Kasumi-1 (cell line): ENCODE results near the gene SRPRB.
A peak's percentile ranks its signal among the peaks of the same experiment; 100 is the strongest.

Source experiments
- DNase-seq, 2 experiments: peaks; one replicate each; lab custom pipeline; 2025; lab: John Stamatoyannopoulos, UW

Gene SRPRB

DNA sequence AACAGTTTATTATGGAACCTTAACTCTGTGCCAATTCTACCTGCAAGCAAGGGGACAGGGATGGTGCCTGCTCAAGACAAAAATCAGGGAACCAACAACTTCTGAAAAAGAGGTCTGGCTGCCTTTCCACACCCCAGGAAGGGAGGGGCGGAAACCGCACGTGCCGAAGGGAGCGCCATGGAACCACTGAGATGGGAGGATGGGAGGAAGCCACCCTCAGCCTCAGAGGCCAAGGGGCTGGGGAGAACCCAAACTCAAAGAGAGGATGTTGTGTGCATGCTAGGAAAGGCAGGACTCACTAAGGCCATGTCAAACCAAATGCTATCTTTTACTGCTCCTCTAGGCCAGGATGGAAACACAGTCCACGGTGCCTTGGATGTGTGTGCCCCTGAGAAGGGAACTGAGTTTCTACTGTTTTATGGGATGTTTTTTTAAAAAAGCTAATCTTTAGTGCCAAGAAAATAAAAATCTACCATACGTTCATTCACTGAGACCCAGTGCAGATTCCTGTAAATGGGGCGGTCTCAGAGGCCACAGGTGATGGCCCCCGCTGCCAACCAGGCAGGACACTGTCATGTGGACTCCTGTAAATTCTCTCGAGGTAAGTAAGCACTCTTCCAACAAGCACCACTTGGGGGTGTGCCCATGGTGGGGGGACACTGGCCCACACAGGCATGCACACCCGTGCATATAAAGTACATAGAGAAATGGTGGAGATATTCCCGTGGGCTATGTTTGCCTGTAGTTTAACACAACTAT is 20.5 kb downstream of the SRPRB start:
- no peak for DNase-seq

DNA sequence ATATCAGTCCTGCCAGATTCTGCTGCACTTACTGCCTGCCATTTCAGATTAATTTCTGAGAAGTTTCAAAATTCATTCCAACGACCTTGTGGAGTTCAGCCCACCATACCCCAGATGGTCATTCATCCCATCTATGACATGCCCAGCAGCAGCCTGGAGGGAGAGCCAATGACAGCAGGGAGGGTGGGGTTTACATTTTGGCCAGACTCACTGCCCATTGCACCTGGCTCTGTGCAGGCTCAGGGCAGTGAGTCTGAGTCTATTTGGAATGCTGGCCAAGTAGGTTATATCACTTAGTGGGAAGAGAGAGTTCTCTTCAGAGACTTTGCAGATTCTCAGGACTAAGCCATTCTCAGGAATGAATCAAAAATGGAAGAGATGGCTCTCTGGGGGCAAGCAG is 21.5 kb downstream of the SRPRB start:
- no peak for DNase-seq

DNA sequence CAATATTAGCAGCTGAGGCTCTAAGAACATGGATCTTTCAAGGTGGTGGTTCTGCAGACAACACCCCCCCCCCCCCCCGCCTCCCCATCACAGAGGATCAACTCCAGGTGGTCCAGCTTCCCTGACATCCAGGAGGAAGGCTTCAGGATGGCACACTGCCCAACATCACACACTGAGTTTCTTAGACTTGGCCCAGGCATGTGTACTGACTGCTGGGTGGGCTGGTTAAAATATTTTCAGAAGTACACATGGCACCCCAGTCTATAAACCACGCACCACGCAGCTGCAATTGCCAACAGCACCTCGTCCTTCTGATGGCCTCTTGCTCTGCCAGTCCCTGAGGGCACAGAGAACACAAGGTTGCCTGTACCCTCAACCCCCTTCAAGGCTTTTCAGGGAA is 22.1 kb downstream of the SRPRB start:
- DNase-seq, result no peak

DNA sequence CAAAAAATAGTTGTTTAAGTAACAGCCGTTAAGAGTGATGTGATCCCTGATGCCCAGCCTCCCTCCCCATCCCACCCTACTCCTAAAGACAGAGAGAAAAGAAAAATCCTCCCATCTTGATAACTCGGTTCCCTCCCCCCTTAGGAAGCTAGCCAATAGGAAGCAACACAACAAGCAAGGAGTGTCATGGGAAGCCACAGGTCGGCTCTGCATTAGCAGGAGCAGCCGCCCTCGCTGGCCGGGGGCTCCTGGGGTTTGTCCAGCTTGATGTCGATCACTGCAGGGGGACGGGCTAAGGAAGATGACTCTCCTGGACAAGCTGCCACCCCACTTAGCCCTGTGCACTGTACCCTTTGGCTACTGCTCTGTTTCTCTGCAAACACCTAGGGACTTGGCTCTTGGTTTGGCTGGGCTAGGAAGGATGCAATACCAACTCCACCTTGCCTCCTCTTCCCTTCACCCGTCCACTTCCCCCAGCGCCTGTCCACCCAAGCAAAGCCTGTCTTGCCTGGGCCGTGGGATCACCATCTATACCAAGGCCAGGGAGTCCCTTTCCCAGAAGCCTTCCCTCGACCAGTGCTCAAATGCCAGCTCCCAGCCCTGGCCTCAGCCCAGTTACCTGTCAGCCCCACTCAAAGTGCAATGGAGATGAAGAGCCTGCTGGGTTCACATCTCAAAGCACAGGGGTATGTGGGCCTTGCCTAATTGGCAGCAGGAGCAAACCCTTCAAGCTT is 23.1 kb downstream of the SRPRB start:
- DNase-seq, result no peak

DNA sequence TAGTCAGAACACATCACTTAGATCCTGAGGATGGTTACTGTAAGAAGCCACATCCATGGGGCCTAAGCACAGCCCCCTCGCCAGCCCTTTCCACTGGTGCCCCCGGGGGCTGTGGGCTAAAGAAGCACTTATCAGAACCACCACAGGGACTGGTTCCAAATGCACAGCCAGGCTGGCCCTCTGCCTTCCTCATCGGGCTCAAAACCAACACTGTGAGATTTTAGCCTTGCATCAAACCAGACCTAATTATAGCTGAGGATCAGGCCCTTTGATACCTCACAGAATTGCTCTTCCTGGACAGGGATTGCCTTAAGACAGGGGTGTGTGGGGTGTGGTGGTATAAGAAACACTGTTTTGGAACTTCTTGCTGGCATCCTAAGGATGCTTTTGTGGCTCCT is 23.7 kb downstream of the SRPRB start:
- DNase-seq, result no peak

DNA sequence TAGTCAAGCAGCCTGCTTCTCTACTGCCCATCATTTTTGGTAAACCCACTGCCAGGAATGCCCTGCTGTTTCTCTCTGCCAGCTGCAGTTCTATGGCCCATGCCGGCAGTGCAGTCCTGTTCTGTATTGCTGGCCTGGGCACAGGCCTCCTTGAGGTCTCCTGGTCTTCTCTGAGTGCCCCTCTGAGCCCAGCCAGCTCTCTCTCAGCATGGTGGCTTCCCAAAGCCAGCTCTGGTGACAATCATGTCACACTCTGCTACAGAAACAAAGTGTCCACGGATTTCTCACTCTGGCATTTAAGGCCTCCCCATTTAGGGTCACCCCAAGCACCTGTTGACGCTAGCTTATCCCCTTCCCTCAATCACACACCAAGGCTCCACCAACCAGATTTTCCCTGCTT is 24.5 kb downstream of the SRPRB start:
- DNase-seq, result no peak

DNA sequence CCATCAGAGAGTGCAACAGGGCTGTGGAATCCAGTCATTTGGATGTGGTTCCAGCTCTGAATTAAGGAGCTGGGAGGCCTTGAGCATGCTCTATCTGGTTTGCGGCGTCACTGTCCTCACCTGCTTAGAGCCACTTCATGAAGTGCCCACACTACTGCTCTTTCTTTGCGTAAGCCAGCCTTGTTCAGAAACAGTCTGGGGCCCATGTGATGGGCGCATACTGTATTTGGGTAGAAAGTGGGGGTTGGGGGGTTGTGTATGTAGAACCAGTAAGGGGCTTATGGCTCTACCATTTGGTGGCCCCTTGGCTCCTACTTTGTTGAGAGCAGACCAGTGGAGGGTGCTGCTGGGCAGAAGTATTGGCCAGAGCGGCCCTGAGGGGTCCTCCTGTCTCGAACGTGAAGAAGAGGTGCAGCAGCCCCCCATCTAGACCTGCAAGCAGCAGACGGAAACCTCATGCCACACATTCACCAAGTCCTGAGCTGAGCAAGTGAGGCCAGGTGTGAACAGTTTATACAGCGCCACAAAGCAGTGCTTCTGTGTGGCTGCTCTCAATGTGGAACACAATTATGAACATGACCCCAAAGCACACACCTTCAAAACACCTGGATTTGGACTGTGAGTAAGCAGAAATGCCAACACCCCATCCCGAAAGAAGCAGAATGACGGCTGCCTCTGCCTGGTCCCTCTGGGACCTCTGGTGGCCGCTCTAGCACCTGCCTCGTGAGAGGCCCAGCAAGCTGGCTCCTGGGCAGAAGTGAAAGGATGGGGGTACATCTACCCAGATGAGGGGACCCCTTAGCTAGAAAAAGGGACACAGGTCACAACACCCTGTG is 26.6 kb downstream of the SRPRB start:
- DNase-seq, result no peak

DNA sequence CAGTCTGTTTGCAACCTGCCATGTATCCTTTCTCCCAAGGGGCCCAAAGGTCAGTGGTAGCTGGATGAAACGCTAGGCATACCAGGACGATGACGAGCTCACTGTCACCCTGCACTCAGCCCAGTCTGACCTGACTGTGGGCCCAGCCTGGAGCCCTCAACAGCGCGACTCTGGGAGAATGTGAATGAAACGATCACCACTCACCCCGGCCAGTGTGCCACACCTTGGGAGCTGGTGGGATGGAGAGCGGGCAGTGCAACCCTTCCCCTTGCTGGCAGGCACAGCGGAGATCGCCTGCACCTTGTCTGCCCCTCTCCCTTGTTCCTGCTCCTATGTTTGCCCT is 27.2 kb downstream of the SRPRB start:
- no peak for DNase-seq

DNA sequence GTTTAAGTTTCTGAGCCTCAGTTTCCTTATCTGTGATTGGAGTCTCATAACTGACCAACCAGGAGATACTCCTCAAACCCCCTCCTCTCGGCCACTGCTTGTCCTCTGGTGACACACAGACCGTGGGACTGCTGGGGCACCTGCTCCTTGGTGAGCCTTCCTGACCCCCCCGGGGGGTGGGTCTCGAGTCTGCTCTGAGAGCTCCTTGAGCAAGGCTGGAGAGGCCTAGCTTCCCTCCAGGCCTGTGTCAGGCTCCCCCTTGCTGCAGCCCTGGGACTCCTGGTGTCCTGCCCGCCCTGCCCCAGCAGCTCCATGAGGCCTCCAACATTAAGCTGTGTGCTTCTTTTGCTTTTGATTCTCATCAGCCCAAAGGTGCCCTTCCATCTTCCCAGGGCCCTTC is 27.7 kb downstream of the SRPRB start:
- no peak for DNase-seq

DNA sequence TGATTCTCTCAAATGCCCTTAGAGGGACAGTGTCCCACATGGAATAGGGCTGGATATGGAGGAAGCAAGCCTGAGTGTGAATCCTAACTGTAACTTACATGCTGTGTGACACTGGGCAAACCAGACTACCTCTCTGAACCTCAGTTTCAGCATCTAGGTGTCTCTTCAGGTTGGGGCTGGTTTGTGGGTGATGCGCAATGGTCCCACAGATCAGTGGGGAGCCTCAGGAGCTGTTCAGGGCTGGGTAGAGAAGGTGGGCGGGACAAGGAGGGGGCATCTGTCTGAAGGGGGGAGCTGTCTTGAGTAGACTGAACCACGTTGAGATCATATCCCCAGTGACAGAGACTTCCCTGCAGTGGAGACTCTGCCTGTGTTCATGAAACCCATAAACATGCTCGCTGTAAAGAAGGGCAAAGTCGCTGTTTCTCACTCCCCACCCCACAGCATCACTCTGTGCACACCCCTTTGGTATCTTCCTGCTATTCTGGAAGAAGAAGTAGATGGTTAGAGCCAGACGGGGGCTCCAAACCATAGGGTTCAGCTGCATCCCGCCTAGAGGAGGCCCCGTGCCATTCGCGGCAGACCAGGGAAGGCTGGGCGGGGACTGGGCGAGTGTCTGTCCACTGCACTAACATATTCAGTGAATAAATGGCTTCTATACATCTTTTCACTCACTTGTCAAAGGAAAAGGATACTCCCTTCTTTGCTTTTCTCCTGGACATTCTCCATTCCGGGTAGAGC is 28.4 kb downstream of the SRPRB start:
- peak in 1 of 2 experiments; percentile 11 for DNase-seq

DNA sequence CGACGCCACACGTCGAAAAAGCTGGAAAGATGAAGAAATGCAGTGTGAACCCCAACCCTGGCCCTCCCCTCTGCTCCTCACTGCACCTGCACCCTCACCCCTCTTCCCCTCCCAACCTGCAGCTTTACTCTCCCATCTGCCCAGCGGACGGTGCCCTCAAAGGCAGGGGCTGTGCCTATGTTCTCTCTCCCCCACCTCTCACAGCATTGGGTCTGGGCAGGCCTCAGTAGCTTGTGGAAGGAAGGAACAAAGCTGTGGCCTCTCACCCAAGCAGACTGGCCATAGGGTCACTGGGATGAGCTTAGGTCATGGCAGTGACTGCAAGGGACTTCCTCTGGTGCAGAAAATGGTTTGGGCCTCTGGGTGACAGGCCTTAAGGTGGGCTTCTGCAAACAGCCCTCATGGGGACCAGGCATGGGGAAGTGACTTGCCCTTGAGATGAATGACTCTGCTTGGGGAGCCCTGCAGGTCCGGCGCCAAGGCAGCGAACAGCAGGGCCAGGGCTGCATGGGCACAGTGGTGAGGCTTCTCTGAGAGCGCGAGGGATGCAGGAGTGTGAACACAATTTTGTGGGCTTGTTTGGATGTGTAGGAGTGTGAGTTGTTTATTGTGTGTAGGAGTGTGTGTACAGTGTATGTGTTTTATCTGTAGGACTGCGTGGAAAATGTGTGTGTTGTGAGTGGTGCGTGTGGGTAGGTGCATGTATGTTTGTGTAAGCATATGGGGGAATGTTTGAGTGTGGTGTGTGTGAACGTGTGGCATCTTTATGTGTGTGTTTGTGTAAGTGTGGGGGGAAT is 29.2 kb downstream of the SRPRB start:
- no peak for DNase-seq

DNA sequence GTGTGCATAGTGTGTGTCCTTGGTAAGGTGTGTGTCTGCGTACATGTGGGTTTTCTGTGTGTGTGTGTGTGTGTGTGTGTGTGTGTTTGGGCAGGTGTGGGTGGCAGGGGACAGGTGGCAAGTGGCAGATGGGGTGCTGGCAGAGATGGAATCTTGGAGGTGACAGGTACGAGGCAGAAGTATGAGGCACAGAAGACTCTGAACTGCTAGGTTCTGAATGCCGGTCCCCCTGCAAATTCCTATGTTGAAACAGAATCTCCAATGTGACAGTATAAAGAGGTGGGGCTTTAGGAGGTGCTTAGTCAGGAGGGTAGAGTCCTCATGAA is 29.8 kb downstream of the SRPRB start:
- DNase-seq, result no peak

DNA sequence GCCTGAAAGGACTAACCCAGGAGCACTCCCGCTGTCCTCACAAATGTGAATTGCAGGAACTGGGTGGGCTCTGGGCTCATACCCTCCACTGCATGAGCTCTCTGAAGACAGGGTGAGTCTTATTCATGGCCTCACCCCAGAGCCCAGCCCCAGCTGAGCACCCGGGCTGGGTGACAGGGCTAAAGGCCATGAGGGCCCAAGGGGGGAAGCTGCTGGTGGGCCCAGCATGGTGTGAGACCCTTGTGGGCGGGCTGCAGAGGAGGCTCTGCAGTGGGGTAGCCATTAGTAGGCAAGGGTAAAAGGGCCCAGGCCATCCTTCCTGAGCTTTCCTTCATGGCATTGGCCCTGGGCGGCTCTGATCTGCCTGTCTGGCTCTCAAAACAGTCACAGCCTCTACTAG is 30.3 kb downstream of the SRPRB start:
- no peak for DNase-seq

DNA sequence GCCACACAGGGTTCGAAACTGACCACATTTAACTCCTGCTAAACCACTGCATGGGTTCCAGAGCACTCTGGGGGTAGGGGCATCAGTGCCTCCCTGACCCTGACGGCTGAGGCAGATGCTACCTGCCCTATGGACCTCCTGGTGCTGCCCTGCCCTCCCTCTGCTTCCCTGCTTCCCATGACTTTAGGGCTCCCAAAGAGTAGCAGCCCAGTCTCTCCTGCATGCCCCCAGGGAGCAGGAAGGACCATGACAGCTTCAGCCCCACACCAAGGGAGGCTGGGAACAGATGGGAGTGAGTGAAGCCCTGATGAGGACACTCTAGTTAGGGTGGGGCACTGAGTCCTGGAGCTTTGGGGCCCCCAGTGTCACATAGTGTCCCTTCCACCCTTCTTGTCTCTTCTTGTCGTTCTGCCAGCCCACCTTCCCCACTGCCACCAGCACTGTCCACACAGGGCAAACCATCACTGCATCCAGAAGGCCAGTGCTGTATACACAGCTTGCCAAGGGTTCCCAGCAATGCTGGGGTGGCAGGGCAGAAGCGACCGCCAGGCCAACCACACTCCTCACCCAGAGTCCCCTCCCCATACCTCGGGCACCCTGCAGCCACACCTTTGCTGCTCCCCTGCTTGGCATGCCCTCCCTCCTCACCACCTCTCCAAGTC is 31.0 kb downstream of the SRPRB start:
- no peak for DNase-seq

DNA sequence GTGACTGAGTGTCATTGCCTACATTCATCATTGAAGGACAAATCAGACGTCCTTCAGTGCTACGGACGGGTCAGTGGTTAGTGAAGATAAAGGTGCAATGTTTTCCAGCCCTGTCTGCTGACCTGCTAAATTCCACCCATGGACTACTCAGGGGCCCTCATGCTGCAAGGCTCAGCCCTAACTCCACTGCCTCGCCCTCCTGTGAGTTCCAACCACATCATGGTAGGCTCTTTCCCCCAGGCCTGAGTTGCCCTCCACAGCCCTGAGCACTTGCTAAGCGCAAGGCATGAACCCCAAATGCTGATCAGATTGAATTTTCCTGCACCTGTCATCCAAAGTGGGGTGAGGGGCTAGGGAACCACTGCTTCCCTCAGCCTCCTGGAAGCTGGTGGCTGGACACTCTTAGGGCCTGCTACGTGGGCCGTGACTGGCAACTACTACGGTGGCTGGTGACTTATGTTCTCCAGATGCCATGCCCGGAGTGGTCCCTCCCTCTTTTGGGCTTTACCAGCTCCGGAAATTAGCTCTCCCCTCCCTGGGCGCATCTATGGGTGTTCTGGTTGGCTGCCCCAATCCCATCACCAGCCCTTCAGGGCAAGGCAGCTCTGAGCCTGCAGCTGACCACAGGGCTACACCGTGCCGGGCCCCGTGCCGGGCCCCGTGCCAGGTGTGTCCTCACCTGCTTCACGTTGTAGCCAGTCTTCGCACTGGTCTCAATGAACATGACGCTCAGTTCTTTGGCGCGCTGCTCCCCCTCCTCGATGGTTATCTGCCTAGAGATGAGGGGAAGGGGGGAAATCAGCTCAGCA is 32.1 kb downstream of the SRPRB start:
- no peak for DNase-seq

DNA sequence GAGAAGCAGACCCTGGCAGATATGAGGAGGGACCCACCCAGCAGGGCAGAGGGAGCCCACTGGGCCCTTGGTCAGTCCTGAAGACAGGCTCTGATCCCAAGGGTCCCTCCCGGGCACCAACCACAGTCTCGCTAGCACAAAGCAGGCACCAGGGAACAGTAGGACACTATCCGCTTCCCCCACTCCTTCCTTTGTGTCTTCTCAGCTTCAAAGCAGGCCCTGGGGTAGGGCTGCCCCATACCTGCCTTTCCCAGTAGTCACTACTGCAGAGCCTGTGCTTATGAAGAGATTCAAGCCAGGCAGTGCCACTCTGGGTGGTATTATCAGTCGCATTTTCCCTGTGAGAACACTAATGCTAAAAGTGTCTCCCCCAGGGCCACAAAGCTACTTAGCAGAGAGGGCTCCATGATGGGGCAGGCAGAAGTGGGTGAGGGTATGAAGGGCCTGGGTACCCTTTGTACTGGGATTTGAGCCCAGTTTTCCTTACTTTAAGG is 32.7 kb downstream of the SRPRB start:
- no peak for DNase-seq

DNA sequence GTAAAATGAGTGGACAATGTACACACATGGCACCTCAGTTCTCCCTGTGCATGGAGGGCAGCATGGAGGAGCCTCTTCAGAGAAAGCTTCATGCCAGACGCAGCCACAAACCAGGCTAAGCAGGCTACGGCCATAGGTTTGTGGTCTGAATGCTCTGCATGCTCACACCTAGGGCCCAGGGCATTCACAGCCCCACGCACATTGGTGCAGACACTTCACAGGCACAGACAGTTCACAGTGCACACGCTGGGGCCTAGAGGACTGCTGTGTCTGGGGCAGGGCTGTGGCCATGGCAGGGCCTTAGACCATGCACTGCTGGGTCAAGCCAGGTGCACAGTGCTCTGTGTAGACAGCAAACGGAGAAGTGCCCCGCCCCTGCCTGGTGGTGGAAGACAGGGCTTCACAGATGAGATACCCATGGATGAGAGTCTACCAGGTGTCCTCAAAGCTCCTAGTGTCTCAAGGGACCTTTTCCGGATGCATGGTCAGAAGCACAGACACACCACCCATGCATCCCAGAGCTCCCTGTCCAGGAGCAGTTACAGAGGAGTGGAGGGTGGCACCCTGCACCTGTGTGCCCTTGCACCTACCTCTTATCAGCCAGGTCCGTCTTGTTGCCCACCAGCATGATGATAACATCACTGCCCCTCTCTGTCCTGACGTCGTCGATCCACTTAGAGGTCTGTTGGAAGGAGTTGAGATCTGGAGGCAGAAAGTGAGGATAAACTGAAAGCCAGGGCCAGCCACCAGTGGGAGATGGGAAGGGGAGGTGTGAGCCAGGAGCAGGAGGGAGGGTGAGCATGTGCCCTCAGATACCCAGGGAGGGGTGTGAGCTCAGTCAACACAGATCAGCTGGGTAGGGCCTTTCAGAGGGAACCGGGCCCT is 33.5 kb downstream of the SRPRB start:
- DNase-seq, result no peak

DNA sequence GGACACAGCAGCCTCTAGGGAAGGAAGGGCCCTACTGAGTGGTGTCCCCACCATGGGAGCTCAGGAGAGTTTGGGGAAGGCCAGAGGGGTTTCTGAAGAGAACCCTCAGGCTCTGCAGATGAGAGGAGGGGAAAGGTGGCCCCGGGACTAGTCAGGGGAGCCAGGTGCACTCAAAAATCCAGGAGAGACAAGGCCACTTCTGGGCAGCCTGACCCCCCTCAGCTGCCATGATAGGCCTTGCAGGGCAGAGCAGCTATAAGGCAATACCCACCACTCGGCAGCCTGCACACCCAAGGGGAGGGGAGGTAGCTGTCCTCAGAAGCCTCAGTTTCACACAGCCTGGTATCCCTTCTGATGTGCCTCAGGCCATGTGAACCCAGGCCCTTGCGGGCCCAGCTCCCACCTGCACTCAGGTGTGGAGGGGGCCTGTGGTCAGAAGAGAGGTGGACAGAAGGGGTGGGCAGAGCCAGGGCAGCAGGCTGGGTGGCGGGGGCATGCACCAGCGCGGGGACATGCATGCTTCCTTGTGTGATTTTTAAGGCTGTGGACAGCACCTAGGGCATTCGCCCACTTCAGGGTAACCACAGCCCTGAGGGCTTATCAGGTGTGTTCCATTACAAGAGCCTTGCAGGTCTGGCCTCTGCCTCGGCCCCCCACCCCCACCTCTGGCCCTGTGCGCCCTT is 34.6 kb downstream of the SRPRB start:
- DNase-seq, result no peak
